ENCODE results near the gene PARD3B.

- no peak for TF ChIP-seq POLR2A (IDR thresholded peaks at IDR 0.05; ENCODE audit: low read length)
- TF ChIP-seq GATA1 (IDR thresholded peaks at IDR 0.05; ENCODE audit: low read depth, low read length): no peak
Observed at GRCh38 chr2:204779771-204780170, 234.5 kb downstream of the PARD3B start.

Data from erythroblast (primary cell).